Hepatocyte (in vitro differentiated cells): ENCODE data around the gene RSPH9. TPM values are rescaled to one million over a fixed set of nuclear protein-coding genes. Genes with fewer than 3 reads are reported as not detected.

ENCODE experiments used
- DNase-seq: peaks from one replicate; pipeline ENCODE4 v3.0.0-alpha.2; 2016; ENCODE audit warnings: low spot score
- H2AFZ ChIP-seq: fragments of 200-600 bp; sonication (generic); 2 replicates; pipeline ENCODE4 v1.6.0; 2016; ENCODE audit warnings: antibody characterized with exemption, mild to moderate bottlenecking
- H3K27ac ChIP-seq: fragments of 200-600 bp; sonication (generic); 2 replicates; pipeline ENCODE4 v1.5.1; 2016; ENCODE audit warnings: mild to moderate bottlenecking
- H3K27me3 ChIP-seq: fragments of 200-600 bp; sonication (generic); 2 replicates; pipeline ENCODE4 v1.6.1; 2016
- H3K36me3 ChIP-seq: fragments of 200-600 bp; sonication (generic); replicated peaks from 2 replicates; pipeline ENCODE4 v1.5.1; 2016; ENCODE audit warnings: low read depth; ENCODE audit not compliant: insufficient read depth
- H3K4me1 ChIP-seq: fragments of 200-600 bp; sonication (generic); 2 replicates; pipeline ENCODE4 v1.5.1; 2016; ENCODE audit warnings: mild to moderate bottlenecking, moderate library complexity; ENCODE audit not compliant: insufficient read depth
- H3K4me2 ChIP-seq: fragments of 200-600 bp; sonication (generic); 2 replicates; pipeline ENCODE4 v1.6.0; 2016
- H3K4me3 ChIP-seq: fragments of 200-600 bp; sonication (generic); 2 replicates; pipeline ENCODE4 v1.5.1; 2016; ENCODE audit warnings: mild to moderate bottlenecking
- H3K79me2 ChIP-seq: fragments of 200-600 bp; sonication (generic); 2 replicates; pipeline ENCODE4 v1.6.0; 2017; ENCODE audit warnings: mild to moderate bottlenecking
- H3K9me2 ChIP-seq: fragments of 200-600 bp; sonication (generic); replicated peaks from 2 replicates; pipeline ENCODE4 v1.6.0; 2017; ENCODE audit warnings: mild to moderate bottlenecking; ENCODE audit not compliant: insufficient read depth
- H3K9me3 ChIP-seq: fragments of 200-600 bp; sonication (generic); 2 replicates; pipeline ENCODE4 v1.5.1; 2016; ENCODE audit warnings: low read depth, mild to moderate bottlenecking
- H4K20me1 ChIP-seq: fragments of 200-600 bp; sonication (generic); 2 replicates; pipeline ENCODE4 v1.6.0; 2016; ENCODE audit warnings: mild to moderate bottlenecking; ENCODE audit not compliant: insufficient read depth, poor library complexity, severe bottlenecking
- EZH2 ChIP-seq: fragments of 200-600 bp; sonication (generic); IDR thresholded peaks from 2 replicates; pipeline ENCODE4 v1.6.1; 2016; ENCODE audit warnings: antibody characterized with exemption, mild to moderate bottlenecking, borderline replicate concordance
- EZH2phosphoT487 ChIP-seq: fragments of 200-600 bp; sonication (generic); IDR thresholded peaks from one replicate; pipeline ENCODE4 v1.6.1; 2018; ENCODE audit warnings: antibody characterized with exemption, mild to moderate bottlenecking, low read depth, moderate library complexity; ENCODE audit not compliant: unreplicated experiment, severe bottlenecking
- WGBS: methylation state at CpG from one replicate; pipeline ENCODE4 v1.1.6; 2016; ENCODE audit warnings: low lambda C conversion rate; ENCODE audit errors: missing lambda C conversion rate; 5-methylcytosine and 5-hydroxymethylcytosine counted together
- polyA plus RNA-seq: library from polyadenylated mRNA; unstranded; fragments of >200 nt; fragmentation: Nextera tagmentation; extraction: Ambion mirVana; gene quantifications from 2 replicates; pipeline ENCODE4 v1.2.1, GENCODE V29; 2016
- total RNA-seq: library from RNA; depleted of rRNA; stranded (reverse); fragments of >200 nt; gene quantifications from 2 replicates; pipeline ENCODE4 v1.2.3, GENCODE V29; 2014
- TF ChIP-seq, protein P1 (sequence below): fragments of 200-600 bp; sonication (generic); IDR thresholded peaks from 2 replicates; pipeline ENCODE4 v1.5.1; 2016; ENCODE audit warnings: antibody characterized with exemption, mild to moderate bottlenecking; ENCODE audit not compliant: poor library complexity

RSPH9 gene
- total and polyA plus RNA-seq, 2 experiments from 2014 or later = 0.73 to 1.8 TPM

DNA sequence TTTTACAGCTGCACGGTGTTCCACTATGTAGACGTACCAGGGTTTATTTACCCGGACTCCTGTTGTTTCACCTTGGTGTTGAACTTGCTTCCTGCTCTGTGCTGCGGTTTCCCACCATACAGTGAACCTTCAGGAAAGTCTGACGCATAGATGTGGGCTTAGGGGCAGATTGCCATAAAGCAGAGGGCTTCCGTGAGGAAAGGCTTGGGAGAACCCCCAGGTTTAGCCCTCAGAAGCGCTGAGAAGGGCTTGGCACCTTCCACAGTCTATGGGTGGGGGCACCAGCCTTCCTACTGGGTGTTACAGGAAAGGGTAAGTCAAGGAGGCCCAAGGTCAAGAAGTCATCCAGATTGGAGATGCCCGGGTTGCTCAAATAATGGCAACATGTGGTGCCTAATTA is 62.0 kb downstream of the RSPH9 start:
- Histone ChIP-seq H3K27me3 (no peaks in the 10 kb centered on the region), H4K20me1 (no peaks in the 10 kb centered on the region), H3K4me2 (no peak overlapping the region), H3K27ac (peak overlapping the region; percentile 89), H3K4me3 (no peak overlapping the region), H3K79me2 (no peaks in the 10 kb centered on the region), H2AFZ (no peak overlapping the region), H3K9me2 (no peaks in the 10 kb centered on the region), H3K4me1 (peaks cover 63% of the 10 kb centered on the region), H3K36me3 (no peaks in the 10 kb centered on the region), H3K9me3 (no peaks in the 10 kb centered on the region)
- TF ChIP-seq, protein P1, sequence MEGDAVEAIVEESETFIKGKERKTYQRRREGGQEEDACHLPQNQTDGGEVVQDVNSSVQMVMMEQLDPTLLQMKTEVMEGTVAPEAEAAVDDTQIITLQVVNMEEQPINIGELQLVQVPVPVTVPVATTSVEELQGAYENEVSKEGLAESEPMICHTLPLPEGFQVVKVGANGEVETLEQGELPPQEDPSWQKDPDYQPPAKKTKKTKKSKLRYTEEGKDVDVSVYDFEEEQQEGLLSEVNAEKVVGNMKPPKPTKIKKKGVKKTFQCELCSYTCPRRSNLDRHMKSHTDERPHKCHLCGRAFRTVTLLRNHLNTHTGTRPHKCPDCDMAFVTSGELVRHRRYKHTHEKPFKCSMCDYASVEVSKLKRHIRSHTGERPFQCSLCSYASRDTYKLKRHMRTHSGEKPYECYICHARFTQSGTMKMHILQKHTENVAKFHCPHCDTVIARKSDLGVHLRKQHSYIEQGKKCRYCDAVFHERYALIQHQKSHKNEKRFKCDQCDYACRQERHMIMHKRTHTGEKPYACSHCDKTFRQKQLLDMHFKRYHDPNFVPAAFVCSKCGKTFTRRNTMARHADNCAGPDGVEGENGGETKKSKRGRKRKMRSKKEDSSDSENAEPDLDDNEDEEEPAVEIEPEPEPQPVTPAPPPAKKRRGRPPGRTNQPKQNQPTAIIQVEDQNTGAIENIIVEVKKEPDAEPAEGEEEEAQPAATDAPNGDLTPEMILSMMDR = no peak
- no peak for TF ChIP-seq EZH2
- no peak for TF ChIP-seq EZH2phosphoT487
- 70% methylated on average over 8 of the region's 8 CpGs for WGBS
- no peak for DNase-seq

DNA sequence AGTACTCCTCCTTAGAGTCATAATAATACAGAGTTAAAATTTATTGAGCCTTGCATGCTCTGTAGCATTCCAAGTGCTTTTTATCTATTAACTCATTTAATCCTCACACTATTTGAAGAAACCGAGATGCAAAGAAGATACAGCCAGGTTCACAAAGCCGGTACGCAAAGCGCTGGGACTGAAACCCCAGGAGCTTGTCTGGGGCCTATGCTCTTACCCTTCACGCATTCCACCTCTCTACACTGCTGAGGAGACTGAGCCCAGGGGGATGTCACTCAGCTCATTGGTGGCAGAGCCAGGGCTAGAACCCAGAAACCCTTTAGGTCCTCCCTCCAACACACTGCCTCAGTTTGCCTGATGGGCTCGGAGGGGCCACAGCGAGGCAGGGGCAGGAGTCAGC is 62.4 kb downstream of the RSPH9 start:
- peak overlapping the region; percentile 89 for H3K27ac ChIP-seq
- peaks cover 60% of the 10 kb centered on the region for H3K4me1 ChIP-seq
- WGBS = 63% methylated on average over 7 of the region's 7 CpGs
- no peak overlapping the region for H3K4me2 ChIP-seq
- H3K36me3 ChIP-seq = no peaks in the 10 kb centered on the region
- H3K79me2 ChIP-seq = no peaks in the 10 kb centered on the region
- no peak overlapping the region for H2AFZ ChIP-seq
- no peaks in the 10 kb centered on the region for H3K9me3 ChIP-seq
- no peak overlapping the region for H3K4me3 ChIP-seq
- no peak for DNase-seq
- TF ChIP-seq EZH2 (no peak), EZH2phosphoT487 (no peak)
- TF ChIP-seq, protein P1 = no peak
- H3K9me2 ChIP-seq = no peaks in the 10 kb centered on the region
- no peaks in the 10 kb centered on the region for H4K20me1 ChIP-seq
- H3K27me3 ChIP-seq = no peaks in the 10 kb centered on the region

DNA sequence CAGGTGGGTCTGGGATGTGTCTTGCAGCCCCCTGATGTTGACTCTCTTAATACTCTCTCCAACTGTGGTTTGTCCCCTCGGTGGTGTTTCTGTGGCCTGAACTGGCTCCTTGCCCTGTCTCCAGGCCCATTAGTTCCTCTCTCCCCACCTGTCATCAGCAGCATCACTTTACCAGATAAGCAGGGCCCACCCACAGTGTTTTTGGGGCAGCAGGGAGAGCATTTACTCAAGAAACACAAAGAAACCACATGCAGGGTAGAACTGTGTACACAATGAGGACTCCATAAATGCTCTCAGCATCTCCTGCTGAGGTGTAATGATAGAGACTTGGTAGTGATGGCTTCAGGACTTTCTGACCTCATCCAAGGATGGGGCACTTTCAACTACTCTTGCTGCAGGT is 62.9 kb downstream of the RSPH9 start:
- Histone ChIP-seq H3K27ac (no peak overlapping the region), H3K79me2 (no peaks in the 10 kb centered on the region), H2AFZ (no peak overlapping the region), H3K4me2 (no peak overlapping the region), H3K4me1 (peaks cover 55% of the 10 kb centered on the region), H3K4me3 (no peak overlapping the region), H4K20me1 (no peaks in the 10 kb centered on the region), H3K27me3 (no peaks in the 10 kb centered on the region), H3K36me3 (no peaks in the 10 kb centered on the region), H3K9me2 (no peaks in the 10 kb centered on the region), H3K9me3 (no peaks in the 10 kb centered on the region)
- WGBS = 38% methylated on average over 1 of the region's 1 CpG
- no peak for DNase-seq
- TF ChIP-seq, protein P1 = no peak
- TF ChIP-seq EZH2phosphoT487 (no peak), EZH2 (no peak)
